ENCODE data around the gene TYRP1.

The TYRP1 gene

DNA sequence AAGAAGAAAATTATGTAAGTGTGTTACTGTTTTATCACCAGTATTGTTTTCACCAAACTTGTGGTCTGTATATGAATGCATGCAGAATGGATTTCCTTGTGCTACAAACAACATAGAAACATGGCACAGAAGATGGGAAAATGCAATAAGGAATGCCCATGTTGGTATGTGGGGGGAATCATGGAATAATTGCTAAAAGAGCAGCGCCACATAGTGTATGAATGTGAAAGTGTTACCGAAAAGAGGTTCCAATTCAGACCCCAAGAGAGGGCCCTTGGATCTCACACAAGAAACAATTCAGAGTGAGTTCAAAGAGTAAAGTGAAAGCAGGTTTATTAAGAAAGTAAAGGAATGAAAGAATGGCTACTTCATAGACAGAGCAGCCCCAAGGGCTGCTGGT, 26.4 kb upstream of the TYRP1 start:
- Histone ChIP-seq H3K27ac (ENCODE audit: low read length) (no peak overlapping the region), H3K4me2 (ENCODE audit: low read depth, low read length) (no peak overlapping the region), H3K79me2 (ENCODE audit: low read length) (no peaks in the 10 kb centered on the region), H3K4me3 (ENCODE audit: low read length) (no peak overlapping the region), H3K9me3 (replicated peaks; ENCODE audit: insufficient read depth, low read length) (no peaks in the 10 kb centered on the region), H3K9me2 (replicated peaks; ENCODE audit: insufficient read depth, low read length) (no peaks in the 10 kb centered on the region), H3K9ac (ENCODE audit: low read length) (no peak overlapping the region), H3K4me1 (ENCODE audit: low read length) (no peaks in the 10 kb centered on the region), H2AFZ (ENCODE audit: low read length) (no peak overlapping the region), H3K36me3 (replicated peaks; ENCODE audit: insufficient read depth, low read length) (no peaks in the 10 kb centered on the region), H4K20me1 (ENCODE audit: insufficient read depth, low read length) (no peaks in the 10 kb centered on the region), H3K27me3 (replicated peaks; ENCODE audit: insufficient read depth, low read length) (no peaks in the 10 kb centered on the region), H3F3A (ENCODE audit: insufficient read depth, low read length) (no peaks in the 10 kb centered on the region)
- no peak for DNase-seq
- TF ChIP-seq EZH2phosphoT487 (IDR thresholded peaks at IDR 0.05; ENCODE audit: low read length), result no peak
- TF ChIP-seq, protein P1, sequence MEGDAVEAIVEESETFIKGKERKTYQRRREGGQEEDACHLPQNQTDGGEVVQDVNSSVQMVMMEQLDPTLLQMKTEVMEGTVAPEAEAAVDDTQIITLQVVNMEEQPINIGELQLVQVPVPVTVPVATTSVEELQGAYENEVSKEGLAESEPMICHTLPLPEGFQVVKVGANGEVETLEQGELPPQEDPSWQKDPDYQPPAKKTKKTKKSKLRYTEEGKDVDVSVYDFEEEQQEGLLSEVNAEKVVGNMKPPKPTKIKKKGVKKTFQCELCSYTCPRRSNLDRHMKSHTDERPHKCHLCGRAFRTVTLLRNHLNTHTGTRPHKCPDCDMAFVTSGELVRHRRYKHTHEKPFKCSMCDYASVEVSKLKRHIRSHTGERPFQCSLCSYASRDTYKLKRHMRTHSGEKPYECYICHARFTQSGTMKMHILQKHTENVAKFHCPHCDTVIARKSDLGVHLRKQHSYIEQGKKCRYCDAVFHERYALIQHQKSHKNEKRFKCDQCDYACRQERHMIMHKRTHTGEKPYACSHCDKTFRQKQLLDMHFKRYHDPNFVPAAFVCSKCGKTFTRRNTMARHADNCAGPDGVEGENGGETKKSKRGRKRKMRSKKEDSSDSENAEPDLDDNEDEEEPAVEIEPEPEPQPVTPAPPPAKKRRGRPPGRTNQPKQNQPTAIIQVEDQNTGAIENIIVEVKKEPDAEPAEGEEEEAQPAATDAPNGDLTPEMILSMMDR (IDR thresholded peaks at IDR 0.05; ENCODE audit: low read length), result no peak
- no peak for TF ChIP-seq EZH2 (optimal IDR thresholded peaks at IDR 0.05; ENCODE audit: low read depth, low read length)

DNA sequence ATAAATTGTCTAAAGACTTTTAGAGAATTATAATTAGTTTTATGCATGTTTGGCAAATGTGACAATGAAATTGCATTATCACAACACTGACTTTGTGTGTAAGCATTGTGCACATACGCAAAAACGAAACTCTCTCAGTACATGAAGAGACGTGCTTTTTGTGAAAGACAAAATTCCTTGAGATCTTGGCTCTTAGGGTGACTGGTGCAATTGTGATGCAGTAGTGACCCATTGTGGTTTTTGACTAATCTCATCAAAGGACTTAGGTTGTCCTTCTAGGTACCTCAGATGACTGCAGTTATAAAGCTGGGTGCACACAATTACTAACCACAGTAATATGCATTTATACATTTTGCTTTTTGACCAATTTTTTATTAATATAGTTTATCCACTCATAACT, 25.3 kb upstream of the TYRP1 start:
- Histone ChIP-seq H3K4me1 (ENCODE audit: low read length) (no peaks in the 10 kb centered on the region), H2AFZ (ENCODE audit: low read length) (no peak overlapping the region), H3K9ac (ENCODE audit: low read length) (no peak overlapping the region), H3K9me2 (replicated peaks; ENCODE audit: insufficient read depth, low read length) (no peaks in the 10 kb centered on the region), H3F3A (ENCODE audit: insufficient read depth, low read length) (no peaks in the 10 kb centered on the region), H3K27me3 (replicated peaks; ENCODE audit: insufficient read depth, low read length) (no peaks in the 10 kb centered on the region), H3K9me3 (replicated peaks; ENCODE audit: insufficient read depth, low read length) (no peaks in the 10 kb centered on the region), H4K20me1 (ENCODE audit: insufficient read depth, low read length) (no peaks in the 10 kb centered on the region), H3K79me2 (ENCODE audit: low read length) (no peaks in the 10 kb centered on the region), H3K4me2 (ENCODE audit: low read depth, low read length) (no peak overlapping the region), H3K36me3 (replicated peaks; ENCODE audit: insufficient read depth, low read length) (no peaks in the 10 kb centered on the region), H3K27ac (ENCODE audit: low read length) (no peak overlapping the region), H3K4me3 (ENCODE audit: low read length) (no peak overlapping the region)
- no peak for DNase-seq
- TF ChIP-seq EZH2phosphoT487 (IDR thresholded peaks at IDR 0.05; ENCODE audit: low read length), result no peak
- TF ChIP-seq, protein P1 (IDR thresholded peaks at IDR 0.05; ENCODE audit: low read length), result no peak
- TF ChIP-seq EZH2 (optimal IDR thresholded peaks at IDR 0.05; ENCODE audit: low read depth, low read length), result no peak

DNA sequence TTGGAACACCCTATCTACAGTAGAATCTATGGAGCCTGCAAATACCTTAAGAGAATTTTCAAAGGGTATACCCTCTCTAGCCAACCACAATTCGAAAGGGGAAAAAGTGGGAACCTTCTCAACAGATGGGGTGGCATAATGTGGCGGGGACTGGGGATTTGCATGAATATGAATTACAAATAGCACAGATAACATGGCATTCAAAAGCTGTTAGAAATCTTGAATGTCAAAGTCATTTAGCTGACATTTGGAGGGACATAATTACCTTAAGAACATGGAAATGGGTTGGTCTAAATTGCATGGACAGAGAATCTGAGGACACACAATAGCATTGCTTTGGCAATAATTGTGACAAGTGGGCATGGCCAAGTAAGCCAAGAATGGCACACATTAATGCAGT, 23.2 kb upstream of the TYRP1 start:
- no peaks in the 10 kb centered on the region for H4K20me1 ChIP-seq (ENCODE audit: insufficient read depth, low read length)

More for the DNA sequence above, 23.2 kb upstream of the TYRP1 start:
- H3F3A ChIP-seq (ENCODE audit: insufficient read depth, low read length), result no peaks in the 10 kb centered on the region
- H3K79me2 ChIP-seq (ENCODE audit: low read length), result no peaks in the 10 kb centered on the region
- no peaks in the 10 kb centered on the region for H3K9me3 ChIP-seq (replicated peaks; ENCODE audit: insufficient read depth, low read length)
- H3K9ac ChIP-seq (ENCODE audit: low read length), result no peak overlapping the region
- H3K27ac ChIP-seq (ENCODE audit: low read length), result no peak overlapping the region
- no peak overlapping the region for H2AFZ ChIP-seq (ENCODE audit: low read length)
- H3K4me3 ChIP-seq (ENCODE audit: low read length), result no peak overlapping the region
- no peaks in the 10 kb centered on the region for H3K27me3 ChIP-seq (replicated peaks; ENCODE audit: insufficient read depth, low read length)
- H3K36me3 ChIP-seq (replicated peaks; ENCODE audit: insufficient read depth, low read length), result no peaks in the 10 kb centered on the region
- no peaks in the 10 kb centered on the region for H3K9me2 ChIP-seq (replicated peaks; ENCODE audit: insufficient read depth, low read length)
- H3K4me1 ChIP-seq (ENCODE audit: low read length), result no peaks in the 10 kb centered on the region
- H3K4me2 ChIP-seq (ENCODE audit: low read depth, low read length), result no peak overlapping the region
- TF ChIP-seq, protein P1 (IDR thresholded peaks at IDR 0.05; ENCODE audit: low read length), result no peak
- no peak for TF ChIP-seq EZH2 (optimal IDR thresholded peaks at IDR 0.05; ENCODE audit: low read depth, low read length)
- TF ChIP-seq EZH2phosphoT487 (IDR thresholded peaks at IDR 0.05; ENCODE audit: low read length), result no peak
- no peak for DNase-seq

All from MM.1S (cell line).